ENCODE measurements around the gene GRID2IP.

DNA sequence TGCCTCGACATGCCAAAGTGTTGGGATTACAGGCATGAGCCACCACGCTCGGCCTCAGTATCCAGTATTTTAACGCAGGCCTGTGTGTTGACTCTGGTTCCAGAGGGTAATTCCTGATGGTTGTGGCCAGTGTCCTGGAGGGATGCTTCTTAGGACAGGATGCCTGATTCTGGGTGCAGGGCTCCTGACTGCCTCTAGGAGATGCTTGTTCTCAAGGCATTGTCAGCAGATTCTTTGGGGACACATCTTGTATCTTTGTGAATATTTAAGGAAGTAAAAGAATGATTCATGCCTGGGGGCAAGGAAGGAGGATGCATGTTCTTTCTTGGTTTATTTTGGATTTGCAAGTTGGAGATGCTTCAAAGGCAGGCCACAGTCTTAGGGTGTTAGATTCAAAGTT, 28.2 kb upstream of the GRID2IP start:
- TF ChIP-seq, protein P1, sequence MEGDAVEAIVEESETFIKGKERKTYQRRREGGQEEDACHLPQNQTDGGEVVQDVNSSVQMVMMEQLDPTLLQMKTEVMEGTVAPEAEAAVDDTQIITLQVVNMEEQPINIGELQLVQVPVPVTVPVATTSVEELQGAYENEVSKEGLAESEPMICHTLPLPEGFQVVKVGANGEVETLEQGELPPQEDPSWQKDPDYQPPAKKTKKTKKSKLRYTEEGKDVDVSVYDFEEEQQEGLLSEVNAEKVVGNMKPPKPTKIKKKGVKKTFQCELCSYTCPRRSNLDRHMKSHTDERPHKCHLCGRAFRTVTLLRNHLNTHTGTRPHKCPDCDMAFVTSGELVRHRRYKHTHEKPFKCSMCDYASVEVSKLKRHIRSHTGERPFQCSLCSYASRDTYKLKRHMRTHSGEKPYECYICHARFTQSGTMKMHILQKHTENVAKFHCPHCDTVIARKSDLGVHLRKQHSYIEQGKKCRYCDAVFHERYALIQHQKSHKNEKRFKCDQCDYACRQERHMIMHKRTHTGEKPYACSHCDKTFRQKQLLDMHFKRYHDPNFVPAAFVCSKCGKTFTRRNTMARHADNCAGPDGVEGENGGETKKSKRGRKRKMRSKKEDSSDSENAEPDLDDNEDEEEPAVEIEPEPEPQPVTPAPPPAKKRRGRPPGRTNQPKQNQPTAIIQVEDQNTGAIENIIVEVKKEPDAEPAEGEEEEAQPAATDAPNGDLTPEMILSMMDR (IDR thresholded peaks at IDR 0.05), result peak; percentile 8
- TF ChIP-seq EZH2 (IDR thresholded peaks at IDR 0.05) (no peak), EZH2phosphoT487 (IDR thresholded peaks at IDR 0.05) (no peak)
